Measurements from ENCODE around the gene DDI2.

The DDI2 gene

DNA sequence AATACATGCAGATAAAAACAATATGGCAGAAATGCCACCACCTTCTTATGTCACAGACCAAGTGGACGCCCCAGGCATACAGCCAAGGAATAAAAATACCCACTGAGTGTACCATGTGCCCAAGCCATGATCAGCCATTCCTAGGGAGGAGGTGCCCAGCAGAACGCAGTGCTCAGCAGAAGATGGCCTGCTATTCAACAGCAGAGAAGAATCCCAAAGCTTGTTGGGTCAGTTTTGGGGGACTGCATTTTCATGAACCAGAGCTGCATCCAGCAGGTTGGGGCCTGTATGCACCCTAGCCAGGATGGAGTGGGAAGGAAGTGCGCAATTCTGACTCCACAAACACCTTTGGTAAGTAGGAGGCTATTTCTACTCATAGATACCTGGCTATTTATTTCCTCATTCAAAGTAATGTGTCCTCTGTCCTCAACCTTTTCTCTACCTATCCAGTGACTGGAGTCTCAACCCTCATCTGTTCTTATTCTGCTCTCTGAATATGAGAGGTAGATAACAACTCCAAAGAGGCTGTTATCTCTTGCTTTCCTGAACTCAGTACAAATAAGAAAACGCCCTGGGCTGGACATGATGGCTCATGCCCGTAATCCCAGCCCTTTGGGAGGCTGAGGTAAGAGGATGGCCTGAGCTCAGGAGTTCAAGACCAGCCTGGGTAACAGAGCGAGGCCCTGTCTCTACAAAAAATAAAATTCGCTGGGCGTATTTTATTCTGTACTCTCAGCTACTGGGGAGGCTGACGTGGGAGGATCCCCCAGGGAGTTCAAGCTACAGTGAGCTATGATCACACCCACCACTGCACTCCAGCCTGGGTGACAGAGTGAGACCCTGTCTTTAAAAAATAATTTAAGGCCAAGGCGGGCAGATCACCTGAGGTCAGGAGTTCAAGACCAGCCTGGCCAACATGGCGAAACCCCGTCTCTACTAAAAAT lies 64.4 kb downstream of the DDI2 start:
- DNase-seq (ENCODE audit: low read depth), result peak; percentile 62
- no peak for TF ChIP-seq POLR2A (IDR thresholded peaks at IDR 0.05; ENCODE audit: extremely low read depth, insufficient read length)
- no peak for TF ChIP-seq CTCF (IDR thresholded peaks at IDR 0.05; ENCODE audit: low read depth, low read length)
- no peak for TF ChIP-seq MYC (IDR thresholded peaks at IDR 0.05; ENCODE audit: low read depth, low read length)
- no peak for TF ChIP-seq MAX (IDR thresholded peaks at IDR 0.05; ENCODE audit: low read depth, low read length)
- no peak overlapping the region for H3K4me3 ChIP-seq (ENCODE audit: low read depth, low read length)

- no peak for DNase-seq (ENCODE audit: low read depth)
- no peak for TF ChIP-seq MYC (IDR thresholded peaks at IDR 0.05; ENCODE audit: low read depth, low read length)
- TF ChIP-seq MAX (IDR thresholded peaks at IDR 0.05; ENCODE audit: low read depth, low read length), result no peak
- no peak for TF ChIP-seq CTCF (IDR thresholded peaks at IDR 0.05; ENCODE audit: low read depth, low read length)
- no peak for TF ChIP-seq POLR2A (IDR thresholded peaks at IDR 0.05; ENCODE audit: extremely low read depth, insufficient read length)
- no peak overlapping the region for H3K4me3 ChIP-seq (ENCODE audit: low read depth, low read length)
Measured at GRCh38 chr1:15682936-15683341, 65.7 kb downstream of the DDI2 start.

DNA sequence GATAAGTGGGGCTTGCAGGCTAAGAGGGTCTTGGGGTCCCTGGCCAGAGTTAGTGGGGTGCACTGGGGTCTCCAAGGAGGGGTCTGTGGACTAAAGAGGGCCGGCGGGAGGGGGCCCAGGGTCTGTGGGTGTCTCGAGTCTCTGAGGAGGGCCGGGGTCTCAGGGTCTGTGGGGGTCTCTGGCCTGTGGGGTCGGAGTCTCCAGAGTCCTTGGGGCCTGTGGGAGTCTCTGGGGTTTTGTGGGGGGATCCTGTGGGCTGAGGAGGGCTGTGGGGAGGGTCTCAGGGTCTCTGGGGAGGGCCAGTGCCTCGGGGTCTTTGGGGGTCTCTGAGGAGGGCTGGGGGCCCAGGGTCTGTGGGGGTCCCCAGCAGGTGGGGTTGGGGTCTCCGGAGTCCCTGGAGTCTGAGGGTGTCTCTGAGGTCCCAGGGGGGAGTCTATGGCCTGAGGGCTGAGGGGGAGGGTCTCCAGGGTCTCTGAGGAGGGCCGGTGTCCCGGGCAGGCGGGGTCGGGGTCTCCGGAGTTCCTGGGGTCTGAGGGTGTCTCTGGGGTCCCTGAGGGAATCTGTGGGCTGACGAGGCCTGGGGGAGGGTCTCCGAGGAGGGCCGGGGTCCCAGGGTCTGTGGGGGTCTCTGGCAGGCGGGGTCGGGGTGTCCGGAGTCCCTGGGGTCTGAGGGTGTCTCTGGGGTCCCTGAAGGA lies 66.2 kb downstream of the DDI2 start:
- TF ChIP-seq CTCF (IDR thresholded peaks at IDR 0.05; ENCODE audit: low read depth, low read length) (no peak), MYC (IDR thresholded peaks at IDR 0.05; ENCODE audit: low read depth, low read length) (no peak), MAX (IDR thresholded peaks at IDR 0.05; ENCODE audit: low read depth, low read length) (no peak), POLR2A (IDR thresholded peaks at IDR 0.05; ENCODE audit: extremely low read depth, insufficient read length) (no peak)
- peak overlapping the region; percentile 64 for H3K4me3 ChIP-seq (ENCODE audit: low read depth, low read length)
- DNase-seq (ENCODE audit: low read depth), result no peak

DNA sequence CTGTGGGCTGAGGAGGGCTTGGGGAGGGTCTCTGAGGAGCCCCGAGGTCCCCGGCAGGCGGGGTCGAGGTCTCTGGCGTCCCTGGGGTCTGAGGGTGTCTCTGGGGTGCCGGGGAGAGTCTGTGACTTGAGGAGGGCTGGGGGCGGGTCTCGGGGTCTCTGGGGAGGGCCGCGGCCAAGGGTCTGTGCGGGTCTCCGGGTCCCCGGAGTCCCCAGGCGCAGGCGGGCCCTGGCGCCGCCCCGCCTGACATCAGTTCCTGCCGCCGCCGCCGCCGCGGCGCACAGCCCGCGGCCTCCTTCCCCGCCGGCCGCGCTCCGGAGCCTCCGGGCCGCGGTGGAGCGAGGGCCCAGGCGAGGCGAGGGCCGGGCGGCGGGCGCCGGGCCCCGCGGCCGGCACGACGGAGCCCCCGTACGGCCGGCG lies 66.8 kb downstream of the DDI2 start, which contains the start of gene PLEKHM2:
Gene PLEKHM2 (plus strand): TSS at position 279 of the 420 bp plus-strand sequence. CDS start 239 bp downstream, outside the sequence.
- peak; percentile 54 for TF ChIP-seq POLR2A (IDR thresholded peaks at IDR 0.05; ENCODE audit: extremely low read depth, insufficient read length)
- TF ChIP-seq MYC (IDR thresholded peaks at IDR 0.05; ENCODE audit: low read depth, low read length), result no peak
- no peak for TF ChIP-seq CTCF (IDR thresholded peaks at IDR 0.05; ENCODE audit: low read depth, low read length)
- peak within 1 kb of the TSS; percentile 70 for H3K4me3 ChIP-seq (ENCODE audit: low read depth, low read length)
- DNase-seq (ENCODE audit: low read depth), result peak; percentile 64

DNA sequence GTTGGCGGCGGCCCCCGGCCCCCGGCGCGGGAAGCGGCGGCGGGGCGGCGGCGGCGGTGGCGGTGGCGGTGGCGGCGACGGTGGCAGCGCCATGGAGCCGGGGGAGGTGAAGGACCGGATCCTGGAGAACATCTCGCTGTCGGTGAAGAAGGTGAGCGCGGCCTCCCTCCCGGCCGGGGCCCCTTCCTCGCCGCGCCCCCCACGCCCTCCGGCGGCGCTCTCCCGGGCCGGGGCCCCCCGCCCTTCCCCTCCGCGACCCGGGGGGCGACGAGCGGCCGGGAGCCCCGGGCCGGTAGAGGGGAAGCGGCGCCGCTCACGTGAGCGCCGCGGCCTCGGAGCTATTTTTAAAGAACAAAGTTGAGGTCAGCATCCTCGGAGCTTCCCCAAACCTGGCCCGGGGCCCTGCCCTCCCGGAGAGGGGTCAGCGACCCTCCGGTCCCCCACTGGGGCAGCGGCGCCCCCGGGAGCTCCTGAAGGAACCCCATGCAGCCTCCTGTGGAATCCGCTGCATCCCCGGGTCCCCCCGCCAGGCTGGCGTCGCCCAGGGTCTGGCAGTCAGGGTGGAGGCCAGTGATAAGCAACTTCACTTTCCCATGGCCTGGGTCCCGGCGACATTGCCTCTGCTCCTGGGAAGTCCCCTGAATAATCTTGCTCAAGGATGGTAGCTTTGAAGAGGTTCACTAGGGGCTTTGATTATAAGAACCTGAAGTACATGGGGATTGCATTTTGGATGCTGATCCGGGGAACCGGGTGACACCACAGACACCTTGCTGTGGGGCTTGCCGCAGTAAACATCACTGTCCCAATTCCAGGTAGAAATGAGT lies 67.4 kb downstream of the DDI2 start:
- peak overlapping the region; percentile 70 for H3K4me3 ChIP-seq (ENCODE audit: low read depth, low read length)
- peak; percentile 59 for DNase-seq (ENCODE audit: low read depth)
- TF ChIP-seq MYC (IDR thresholded peaks at IDR 0.05; ENCODE audit: low read depth, low read length) (no peak; the same call in 1 of the 2 replicates), CTCF (IDR thresholded peaks at IDR 0.05; ENCODE audit: low read depth, low read length) (no peak), POLR2A (IDR thresholded peaks at IDR 0.05; ENCODE audit: extremely low read depth, insufficient read length) (no peak), MAX (IDR thresholded peaks at IDR 0.05; ENCODE audit: low read depth, low read length) (no peak)
